Ecto neural progenitor cell (in vitro differentiated cells): Measurements from ENCODE around the gene GLT6D1.

ENCODE experiments used
- DNase-seq: peaks from one replicate; pipeline ENCODE4 v3.0.0-alpha.2; 2018; ENCODE audit warnings: low spot score

GLT6D1 gene

DNA sequence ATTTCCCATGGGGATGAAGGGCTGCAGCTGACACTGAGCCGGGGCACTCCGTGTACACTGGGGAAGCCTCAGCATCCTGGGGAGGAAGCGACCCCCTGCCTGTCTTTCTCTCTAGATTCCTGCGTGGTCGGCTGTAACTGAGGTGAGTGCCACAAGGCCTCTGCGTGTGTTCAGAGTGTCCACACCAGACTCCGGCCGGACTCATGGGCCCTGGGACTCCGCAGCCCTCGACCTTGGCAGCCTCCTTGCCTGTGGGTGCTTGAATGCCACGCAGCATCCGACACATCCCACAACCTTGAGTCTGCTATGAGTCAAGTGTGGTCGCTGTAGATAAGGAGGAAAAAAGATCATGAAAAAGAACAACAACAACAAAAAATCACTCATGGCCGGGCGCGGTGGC lies 54.4 kb downstream of the GLT6D1 start:
- no peak for DNase-seq

DNA sequence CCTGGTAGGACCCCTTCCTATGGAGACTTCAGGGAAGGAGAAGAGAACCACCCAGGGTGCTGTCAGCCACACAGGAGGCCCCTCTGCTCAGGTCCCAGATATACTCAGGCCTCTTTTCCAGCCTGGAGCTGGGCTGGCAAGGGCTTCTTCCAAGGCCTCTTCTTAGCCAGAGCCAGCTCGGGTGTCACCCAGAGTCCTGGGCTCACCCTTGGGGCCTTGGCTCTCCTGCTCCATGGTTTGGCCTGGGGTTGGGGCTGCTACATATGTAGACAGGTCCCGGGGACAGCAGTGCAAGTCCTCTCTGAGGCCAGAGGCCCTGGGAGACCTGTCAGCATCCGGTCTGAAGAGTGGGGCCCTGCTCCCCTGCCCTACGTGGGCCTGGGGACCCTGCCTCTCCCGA lies 55.0 kb downstream of the GLT6D1 start:
- DNase-seq, result no peak

DNA sequence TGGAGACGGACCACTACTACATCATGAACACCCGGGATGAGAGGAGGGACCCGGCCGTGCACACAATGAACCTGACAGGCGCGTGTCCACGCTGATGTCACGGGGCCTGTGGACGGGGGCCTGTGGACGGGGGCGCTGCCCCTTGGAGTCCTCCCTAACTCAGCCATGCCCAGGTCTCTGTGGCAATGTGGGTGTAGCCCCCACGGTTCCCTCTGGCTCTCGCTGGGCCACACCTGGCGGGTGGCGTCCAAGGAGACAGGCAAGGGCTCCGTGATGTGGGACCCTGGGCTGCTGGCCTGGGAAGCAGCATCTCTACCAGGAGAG lies 55.7 kb downstream of the GLT6D1 start:
- DNase-seq, result no peak

DNA sequence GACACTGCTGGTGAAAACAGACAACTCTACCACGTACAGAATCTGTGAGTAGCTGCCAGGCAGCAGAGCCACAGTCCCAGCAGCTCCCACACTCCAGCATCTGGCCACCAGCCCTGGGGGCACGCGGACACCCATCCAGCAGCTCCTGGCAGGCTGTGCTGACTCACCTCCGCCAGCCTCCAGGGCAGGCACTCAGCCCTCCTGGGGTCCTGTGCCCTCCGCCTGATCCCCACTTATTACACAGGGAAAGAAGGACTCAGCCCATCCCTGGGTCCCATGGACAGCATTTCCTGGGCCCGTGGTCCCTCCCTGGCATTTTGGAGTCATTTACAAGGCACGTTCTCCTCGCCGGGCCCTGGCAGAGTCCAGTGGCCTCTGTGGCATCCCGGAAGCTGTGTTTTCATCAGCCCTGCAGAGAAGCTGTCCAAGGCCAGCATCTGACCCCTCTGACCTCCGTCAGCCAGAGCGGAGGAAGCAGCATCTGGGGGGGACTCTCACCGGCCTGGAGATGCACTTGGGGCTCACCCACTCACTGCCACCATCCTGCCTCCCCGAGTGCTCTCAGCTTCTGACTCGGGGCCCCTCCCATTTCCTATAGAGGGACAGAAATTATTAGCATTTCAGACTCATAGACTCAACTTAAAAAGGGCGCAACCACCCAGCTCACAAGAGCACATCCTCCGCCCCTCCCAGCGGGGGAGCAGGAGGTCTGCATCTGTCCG lies 56.2 kb downstream of the GLT6D1 start:
- peak; percentile 36 for DNase-seq

DNA sequence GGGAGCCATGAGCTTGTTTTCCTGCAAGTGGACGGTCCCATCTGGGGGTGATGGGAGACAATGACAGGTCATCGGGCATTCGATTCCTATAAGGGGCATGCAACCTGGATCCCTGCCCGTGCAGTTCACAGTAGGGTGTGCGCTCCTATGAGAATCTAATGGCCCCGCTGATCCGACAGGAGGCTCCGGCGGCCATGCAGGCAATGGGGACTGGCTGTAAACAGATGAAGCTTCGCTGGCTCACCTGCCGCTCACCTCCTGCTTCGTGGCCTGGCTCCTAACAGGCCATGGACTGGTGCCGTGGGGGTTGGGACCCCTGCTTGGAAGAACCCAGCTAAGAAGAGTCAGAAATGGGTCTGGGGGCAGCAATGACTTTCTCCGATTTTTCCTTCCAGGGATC lies 56.8 kb downstream of the GLT6D1 start:
- DNase-seq, result no peak

DNA sequence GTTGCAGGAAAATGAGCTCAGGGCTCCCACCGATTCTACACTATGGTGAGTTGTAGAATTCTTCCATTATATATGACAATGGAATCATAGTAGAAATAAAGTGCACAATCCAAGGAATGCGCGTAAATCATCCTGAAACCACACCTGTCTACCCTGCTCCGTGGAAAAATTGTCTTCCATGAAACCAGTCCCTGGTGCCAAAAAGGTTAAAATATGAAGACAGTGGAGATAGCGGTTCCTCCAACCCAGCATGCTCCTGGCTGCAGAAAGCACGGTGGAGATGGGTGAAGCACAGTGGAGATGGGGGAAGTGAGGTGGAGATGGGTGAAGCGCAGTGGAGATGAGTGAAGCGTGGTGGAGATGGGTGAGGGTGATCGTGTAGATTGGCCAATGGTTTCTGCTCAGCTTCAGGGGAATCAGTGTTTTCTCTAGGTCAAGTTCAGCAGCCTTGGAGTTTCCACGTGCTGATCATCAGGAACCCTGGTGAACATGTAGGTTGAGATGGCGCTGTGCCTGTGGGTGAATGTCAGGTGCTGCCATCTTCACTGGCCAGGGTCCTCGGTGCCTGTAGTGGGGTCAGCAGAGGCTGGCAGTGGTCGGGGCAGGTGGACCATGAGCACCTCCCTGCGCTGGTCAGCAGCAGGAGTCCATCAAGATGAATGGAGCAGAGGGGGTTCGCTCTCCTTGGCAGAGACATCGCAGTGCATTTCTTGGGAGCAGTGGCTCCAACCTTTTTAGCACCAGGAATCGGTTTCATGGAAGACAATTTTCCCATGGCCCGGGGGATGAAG lies 57.5 kb downstream of the GLT6D1 start:
- DNase-seq, result no peak

DNA sequence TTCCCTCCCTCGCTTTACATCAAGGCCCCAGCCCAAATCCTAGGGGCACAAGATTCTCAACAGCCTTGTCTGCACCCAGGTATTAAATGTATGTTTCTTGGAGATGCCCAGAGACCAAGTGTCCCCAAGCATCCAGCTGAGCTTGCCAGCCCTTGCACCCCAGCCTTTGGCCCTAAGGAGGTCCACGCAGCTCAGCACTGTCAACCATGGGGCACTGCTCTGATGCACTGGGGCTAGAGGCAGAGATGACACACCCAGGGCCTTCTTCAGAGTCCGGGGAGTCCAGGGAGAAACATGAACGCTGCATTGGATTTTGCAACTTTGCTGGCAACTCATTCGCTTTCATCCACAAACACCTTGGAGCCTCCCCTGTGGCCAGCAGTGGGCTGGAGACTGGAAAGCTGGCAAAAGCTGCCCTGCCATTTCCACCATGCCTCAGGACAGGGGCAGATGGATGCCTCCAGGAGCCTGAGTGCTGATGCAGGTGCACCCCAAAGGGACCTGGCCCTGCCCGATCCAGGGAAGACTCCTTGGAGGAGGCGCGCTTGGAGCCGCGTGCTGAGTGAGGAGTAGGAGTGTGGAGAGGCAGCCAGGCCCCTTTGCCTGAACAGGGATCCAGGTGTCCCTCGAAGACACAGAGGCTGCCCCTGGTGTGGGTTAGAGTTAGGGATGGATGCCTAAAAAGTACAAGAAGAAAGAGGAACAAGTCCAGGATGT lies 58.5 kb downstream of the GLT6D1 start:
- DNase-seq, result no peak

DNA sequence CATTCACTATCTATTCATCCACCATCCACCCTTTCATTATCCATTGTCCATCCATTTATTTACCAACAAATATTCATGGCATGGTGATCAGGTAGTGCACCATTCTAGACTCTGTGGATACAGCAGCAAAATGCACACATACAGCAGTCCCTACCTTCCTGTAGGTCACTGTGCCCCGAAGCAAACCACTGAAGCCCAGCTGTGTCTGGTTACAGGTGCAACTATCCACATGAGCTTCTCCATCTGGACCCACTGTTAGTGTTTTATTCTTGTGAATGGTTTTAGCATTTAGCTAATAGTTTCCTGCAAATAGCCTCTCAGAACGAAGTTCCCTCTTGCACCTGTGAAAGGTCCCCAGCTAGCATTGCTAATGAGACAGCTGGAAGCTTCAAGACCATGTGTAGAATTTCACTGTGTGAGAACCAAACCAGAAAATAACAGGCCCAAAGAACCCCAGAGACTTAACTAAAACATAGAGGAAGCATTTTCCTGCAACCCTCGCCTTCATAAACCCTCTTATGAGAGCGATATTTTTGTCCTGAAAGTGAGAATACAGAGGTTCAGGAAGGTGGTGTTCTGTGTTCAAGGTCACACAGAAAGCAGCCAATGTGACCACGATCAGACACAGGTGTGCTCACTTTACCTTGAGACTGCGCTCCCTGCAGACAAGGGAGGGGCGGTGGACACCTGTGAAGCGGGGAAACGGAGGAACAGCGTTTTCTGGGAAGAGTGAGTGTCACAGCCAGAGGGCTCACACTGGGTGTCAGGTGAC lies 59.3 kb downstream of the GLT6D1 start:
- DNase-seq, result no peak

DNA sequence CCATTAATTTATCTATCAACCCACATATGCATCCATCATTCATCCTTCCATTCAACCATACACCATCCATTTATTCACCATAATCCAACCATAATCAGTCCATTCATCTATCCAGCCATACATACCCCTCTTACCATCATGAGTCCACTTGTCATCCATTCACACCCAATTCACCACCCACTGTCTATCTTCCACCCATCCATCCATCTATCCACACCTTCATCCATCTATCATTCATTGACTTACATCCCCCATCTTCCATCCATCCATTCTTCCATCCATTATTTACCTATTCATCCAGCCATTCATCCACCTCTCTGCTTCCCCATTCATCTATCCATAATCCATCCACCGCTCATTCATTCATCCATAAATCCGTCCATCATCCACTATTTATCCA lies 60.0 kb downstream of the GLT6D1 start:
- no peak for DNase-seq

DNA sequence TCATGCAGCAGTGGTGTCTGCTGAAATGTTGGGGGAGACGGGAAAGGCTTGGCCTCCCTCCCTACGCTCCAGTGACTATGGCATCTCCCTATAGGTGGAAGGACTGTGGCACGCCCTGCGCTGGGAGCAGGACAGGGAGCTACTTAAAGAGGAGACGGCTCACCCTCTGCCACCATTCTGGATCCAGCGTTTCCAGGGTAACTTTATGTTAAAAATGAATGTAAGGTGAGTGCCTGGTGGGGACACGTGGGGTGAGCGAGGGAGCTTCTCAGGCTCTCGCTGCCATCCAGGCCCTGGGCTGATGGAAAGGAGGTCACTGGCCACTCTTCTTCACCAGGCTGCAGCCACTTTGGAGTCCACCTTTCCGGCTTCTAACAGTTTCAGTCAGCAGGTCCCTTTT lies 62.1 kb downstream of the GLT6D1 start:
- DNase-seq, result no peak

DNA sequence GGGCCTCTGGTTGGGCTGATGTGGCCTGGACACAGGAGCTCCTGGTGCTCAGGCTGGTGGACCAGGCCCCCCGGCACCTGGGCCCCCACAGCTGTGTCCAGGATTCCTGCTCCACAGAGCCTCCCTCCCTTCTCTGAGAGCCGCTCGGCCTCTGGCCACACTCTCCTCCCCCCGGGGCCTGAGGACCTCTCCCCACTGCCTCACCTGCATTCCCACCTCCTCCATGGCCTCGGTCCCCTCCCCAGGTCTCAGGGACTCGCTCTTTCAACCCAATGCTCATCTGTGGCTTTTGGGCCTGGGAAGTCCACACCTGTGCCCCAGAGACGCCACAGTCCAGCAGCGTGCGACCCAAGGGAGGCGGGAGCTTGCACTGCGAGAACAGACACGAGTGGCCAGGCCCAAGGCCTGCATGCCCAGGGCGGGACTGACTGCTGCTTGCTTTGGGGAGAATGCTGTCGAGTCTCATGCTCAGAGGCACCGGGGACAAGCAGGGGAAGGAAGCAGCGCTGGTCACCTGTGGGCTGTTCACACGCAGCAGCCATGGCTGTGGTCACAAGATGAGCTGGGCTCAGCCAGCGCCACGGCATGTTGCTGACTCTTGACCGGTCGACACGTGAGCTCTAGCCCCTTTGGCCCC lies 63.2 kb downstream of the GLT6D1 start:
- no peak for DNase-seq

DNA sequence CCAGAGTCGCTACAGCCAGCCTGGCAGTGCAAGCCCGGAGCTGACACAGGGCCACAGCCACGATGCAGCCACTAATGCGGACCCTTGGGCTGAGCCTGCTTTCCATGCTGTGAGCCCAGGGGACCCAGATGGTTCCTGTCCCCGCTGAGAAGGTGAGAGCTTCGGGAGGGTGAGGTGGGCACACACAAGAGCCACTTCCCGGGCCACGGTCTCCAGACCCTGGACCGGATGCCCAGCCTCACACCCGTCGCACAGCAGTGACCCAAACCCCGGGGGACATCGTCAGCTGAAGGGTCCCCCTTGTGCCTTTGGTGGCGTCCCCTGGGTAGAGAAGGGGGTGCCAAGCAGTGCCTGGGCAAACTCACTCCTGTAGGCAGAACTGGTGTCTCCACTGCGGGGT lies 64.4 kb downstream of the GLT6D1 start:
- peak; percentile 36 for DNase-seq

DNA sequence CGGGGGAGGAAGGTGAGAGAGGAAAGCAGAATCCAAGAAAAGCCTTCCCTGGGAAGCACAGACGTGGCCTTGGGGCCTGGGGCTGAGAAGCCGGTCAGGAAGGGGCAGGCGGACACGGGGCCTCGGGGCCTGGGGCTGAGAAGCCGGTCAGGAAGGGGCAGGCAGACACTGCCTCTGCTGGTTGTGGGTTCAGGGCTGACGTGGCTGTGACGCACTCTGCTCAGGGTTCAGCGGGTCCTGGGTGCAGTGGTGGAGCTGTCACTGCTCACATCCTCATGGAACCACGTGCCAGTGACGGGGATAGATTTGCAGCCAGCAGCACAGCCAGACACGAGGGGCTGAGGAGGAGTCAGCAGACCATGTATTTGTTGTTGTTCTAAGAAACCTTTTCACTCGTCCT lies 65.0 kb downstream of the GLT6D1 start:
- peak; percentile 42 for DNase-seq
